Measurements from ENCODE around the gene RGL1. TPM values are rescaled to one million over a fixed set of nuclear protein-coding genes. Genes with fewer than 3 reads are reported as not detected.
"Not testable (repeated sequence)": the region's sequence is repeated elsewhere in the genome, so short reads cannot be mapped to it uniquely, and the experiment has no call there.

The RGL1 gene
- total RNA-seq, result 1.7 and 2.0 TPM in 2 replicates

DNA sequence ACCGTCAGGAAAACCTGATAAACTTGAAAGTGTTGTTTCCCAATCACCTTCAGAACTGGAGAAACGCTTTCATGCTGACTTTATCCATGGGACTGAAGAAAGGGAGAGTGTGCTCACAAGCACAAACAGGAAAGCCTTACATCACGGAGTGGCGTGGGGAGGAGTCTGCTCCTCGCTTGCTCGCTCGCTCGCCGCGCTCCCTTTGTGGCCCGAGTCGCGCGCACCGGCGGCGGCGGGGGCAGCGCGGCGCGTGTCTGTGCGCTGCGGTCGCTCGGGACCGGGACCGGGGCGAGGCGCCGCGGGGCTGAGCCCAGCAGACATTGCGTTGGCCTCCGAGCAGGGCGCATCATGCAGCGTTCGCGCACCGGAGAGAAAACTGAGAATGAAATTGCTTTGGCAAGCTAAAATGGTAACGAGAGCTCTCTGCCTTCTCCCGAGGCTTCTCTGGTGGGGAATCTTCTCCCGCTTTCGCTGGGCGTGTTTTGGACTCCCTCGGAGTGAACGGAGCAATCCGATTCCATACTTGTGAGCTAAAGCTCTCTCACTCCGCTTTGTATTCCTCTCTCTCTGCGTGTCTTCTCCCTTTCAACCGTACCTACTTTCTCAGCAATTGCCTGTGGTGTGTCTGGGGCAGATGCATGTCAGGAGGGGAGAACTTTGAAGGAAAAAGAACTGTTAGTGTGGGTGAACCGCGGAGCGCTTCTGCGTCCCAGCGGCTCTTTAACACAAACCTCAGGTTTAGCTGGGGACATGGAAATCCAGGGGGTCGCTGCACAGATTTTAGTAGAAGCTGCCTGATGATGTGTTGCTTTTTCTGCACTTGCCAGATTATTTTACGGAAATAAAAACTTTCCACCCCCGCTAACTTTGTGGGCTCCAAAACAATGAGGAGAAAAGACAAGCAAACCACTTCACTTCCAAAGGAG lies at the start of gene RGL1:
TSS of gene RGL1 (plus strand) at position 205 of the 926 bp plus-strand sequence. CDS start at position 383, 178 bp downstream.
- Mint-ChIP-seq H3K27ac (peak within 1 kb of the TSS; percentile 26), H3K4me1 (peaks cover 11% of the 10 kb centered on the region), H3K4me3 (peak within 1 kb of the TSS; percentile 87), H3K9me3 (peaks cover 16% of the 10 kb centered on the region), H3K36me3 (ENCODE audit: low read depth) (peaks cover 4% of the 10 kb centered on the region), H3K27me3 (peaks cover 3% of the 10 kb centered on the region)
- peak; percentile 81 for DNase-seq
- intact Hi-C loops (cut with micrococcal nuclease), result loop anchor here (5.0 kb wide), 1 partner anchor 37 kb away; no protein-coding TSS in a partner anchor

DNA sequence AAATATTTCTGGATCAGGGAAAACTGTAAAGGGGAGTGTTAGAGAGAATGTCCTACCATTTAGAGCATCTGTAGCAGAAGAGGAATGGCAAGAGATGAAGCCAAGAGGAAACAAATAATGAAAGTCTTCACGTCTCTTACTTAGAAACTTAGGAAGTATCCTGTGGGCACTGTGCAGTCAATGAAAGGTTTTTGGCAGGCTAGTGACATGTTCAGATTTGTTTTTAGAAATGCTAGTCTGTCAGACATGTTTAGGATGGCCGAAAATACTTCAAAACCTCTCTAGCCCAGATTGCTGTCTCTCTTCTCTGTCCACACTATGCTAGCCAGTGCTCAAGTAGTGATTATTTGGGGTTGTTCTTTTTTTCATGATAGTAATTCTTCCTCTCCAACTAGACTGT lies 48.6 kb upstream of the RGL1 start:
- no peak for DNase-seq
- no peak overlapping the region for H3K4me3 Mint-ChIP-seq
- no peak overlapping the region for H3K27ac Mint-ChIP-seq
- H3K9me3 Mint-ChIP-seq, result peaks cover 19% of the 10 kb centered on the region
- no peaks in the 10 kb centered on the region for H3K4me1 Mint-ChIP-seq
- H3K36me3 Mint-ChIP-seq (ENCODE audit: low read depth), result peaks cover 3% of the 10 kb centered on the region
- intact Hi-C loops (cut with micrococcal nuclease), result no loop called here
- no peaks in the 10 kb centered on the region for H3K27me3 Mint-ChIP-seq

DNA sequence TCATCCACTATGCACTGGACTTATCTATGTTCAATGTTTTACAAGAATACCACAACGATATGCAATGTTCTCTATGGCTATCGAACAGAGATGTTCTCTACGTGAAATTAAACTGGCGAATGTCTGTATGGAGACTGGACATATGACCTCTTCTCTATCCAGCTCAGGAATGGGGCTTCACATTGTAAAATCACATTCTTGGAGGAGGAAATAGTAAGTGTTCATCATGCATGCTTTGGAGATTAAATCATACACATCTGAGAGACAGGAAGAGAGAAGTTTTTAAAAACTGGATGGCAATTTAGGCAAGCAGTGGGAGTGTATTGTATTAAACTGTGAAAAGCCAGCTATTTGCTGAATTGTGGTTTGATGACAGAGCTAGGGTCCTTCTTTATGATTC lies 47.9 kb upstream of the RGL1 start:
- Mint-ChIP-seq H3K4me3 (no peak overlapping the region), H3K4me1 (no peaks in the 10 kb centered on the region), H3K27ac (no peak overlapping the region), H3K9me3 (peaks cover 19% of the 10 kb centered on the region), H3K36me3 (ENCODE audit: low read depth) (peaks cover 3% of the 10 kb centered on the region), H3K27me3 (no peaks in the 10 kb centered on the region)
- no peak for DNase-seq
- intact Hi-C loops (cut with micrococcal nuclease), result no loop called here

DNA sequence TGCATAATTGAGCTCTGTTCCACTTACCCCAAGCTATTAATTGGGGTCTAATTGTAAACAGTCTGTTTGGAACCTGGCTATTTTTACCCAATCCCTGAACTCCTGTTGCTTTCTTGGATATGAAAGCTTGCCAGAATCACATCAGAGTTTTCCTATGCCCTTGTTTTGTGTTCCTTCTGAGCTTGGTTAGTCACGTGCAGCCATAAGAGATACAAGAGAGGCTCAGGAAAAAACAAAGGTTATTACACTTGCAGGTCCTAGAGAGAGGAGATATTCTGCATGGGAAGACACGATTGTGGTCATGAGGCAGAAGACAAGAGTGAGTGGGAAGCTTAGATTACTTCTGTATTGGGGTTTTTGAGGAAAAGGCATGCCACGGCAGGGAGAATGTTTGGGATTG lies 46.0 kb upstream of the RGL1 start:
- H3K36me3 Mint-ChIP-seq (ENCODE audit: low read depth), result peaks cover 4% of the 10 kb centered on the region
- intact Hi-C loops (cut with micrococcal nuclease), result no loop called here
- no peak overlapping the region for H3K27ac Mint-ChIP-seq
- no peaks in the 10 kb centered on the region for H3K27me3 Mint-ChIP-seq
- H3K9me3 Mint-ChIP-seq, result peaks cover 18% of the 10 kb centered on the region
- no peak overlapping the region for H3K4me3 Mint-ChIP-seq
- H3K4me1 Mint-ChIP-seq, result no peaks in the 10 kb centered on the region
- no peak for DNase-seq

DNA sequence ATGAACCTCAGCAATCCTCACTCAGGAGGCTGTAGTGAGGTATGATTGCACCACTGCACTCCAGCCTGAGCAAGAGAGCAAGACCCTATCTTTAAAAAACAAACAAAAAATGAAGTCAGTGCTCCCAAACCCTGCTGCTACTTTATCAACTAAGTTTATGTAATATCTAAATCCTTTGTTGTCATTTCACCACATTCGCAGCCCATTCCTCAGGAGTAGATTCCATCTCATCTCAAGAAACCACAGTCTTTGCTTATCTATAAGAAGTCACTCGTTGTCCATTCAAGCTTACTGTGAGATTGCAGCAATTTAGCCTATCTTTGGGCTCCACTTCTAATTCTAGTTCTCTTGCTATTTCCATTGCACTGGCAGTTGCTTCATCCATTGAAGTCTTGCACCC lies 44.3 kb upstream of the RGL1 start:
- Mint-ChIP-seq H3K4me3 (no peak overlapping the region), H3K4me1 (no peaks in the 10 kb centered on the region), H3K36me3 (ENCODE audit: low read depth) (peaks cover 6% of the 10 kb centered on the region), H3K27ac (no peak overlapping the region), H3K9me3 (peaks cover 24% of the 10 kb centered on the region), H3K27me3 (no peaks in the 10 kb centered on the region)
- DNase-seq, result no peak
- intact Hi-C loops (cut with micrococcal nuclease), result no loop called here

DNA sequence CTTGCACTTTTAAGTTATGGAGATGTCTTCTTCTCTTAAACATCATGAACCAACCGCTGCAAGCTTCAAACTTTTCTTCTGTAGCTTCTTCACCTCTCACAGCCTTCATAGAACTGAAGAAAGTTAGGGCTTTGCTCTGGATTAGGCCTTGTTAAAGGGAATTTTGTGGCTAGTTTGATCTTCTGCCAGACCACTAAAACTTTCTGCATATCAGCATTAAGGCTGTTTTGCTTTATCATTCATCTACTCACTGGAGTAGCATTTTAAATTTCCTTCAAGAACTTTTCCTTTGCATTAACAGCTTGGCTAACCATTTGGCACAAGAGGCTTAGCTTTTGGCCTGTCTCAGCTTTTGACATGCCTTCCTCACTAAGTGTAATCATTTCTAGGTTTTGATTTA lies 43.0 kb upstream of the RGL1 start:
- no peak overlapping the region for H3K4me3 Mint-ChIP-seq
- H3K36me3 Mint-ChIP-seq (ENCODE audit: low read depth), result peaks cover 6% of the 10 kb centered on the region
- H3K27me3 Mint-ChIP-seq, result no peaks in the 10 kb centered on the region
- intact Hi-C loops (cut with micrococcal nuclease), result no loop called here
- H3K27ac Mint-ChIP-seq, result no peak overlapping the region
- H3K9me3 Mint-ChIP-seq, result peaks cover 21% of the 10 kb centered on the region
- H3K4me1 Mint-ChIP-seq, result no peaks in the 10 kb centered on the region
- DNase-seq, result no peak

DNA sequence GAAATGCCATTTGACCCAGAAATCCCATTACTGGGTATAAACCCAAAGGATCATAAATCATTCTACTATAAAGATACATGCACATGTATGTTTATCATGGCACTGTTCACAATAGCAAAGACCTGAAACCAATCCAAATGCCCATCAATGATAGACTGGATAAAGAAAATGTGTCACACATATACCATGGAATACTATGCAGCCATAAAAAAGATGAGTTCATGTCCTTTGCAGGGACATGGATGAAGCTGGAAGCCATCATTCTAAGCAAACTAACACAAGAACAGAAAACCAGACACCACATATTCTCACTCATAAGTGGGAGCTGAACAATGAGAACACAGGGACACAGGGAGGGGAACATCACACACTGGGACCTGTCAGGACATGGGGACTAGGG lies 42.1 kb upstream of the RGL1 start:
- intact Hi-C loops (cut with micrococcal nuclease); H3K27ac Mint-ChIP-seq; H3K27me3 Mint-ChIP-seq; DNase-seq; H3K4me1 Mint-ChIP-seq; H3K4me3 Mint-ChIP-seq; H3K36me3 Mint-ChIP-seq (ENCODE audit: low read depth): not testable (repeated sequence)
- peaks cover 21% of the 10 kb centered on the region for H3K9me3 Mint-ChIP-seq

DNA sequence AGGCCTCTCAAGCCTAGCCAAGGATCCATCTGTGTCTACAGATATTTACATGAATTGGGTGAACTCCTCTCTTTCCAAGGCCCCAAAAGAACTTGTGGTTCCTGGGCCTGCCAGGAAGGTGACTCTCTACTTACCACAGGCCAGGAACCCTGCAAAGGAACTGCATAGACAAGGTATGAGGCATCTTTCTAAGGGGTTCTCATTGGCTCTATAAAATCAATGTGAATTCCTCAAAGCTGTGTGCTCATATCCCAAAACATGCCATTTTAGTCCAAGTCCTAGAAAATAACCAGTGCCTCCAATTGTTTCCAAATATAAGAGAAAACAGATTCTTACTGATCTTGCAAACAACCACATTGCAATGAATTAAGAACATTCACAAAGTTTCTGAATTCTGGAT lies 39.9 kb upstream of the RGL1 start:
- Mint-ChIP-seq H3K36me3 (ENCODE audit: low read depth) (peaks cover 6% of the 10 kb centered on the region), H3K4me3 (no peak overlapping the region), H3K4me1 (no peaks in the 10 kb centered on the region), H3K9me3 (peaks cover 25% of the 10 kb centered on the region), H3K27me3 (no peaks in the 10 kb centered on the region), H3K27ac (no peak overlapping the region)
- intact Hi-C loops (cut with micrococcal nuclease), result no loop called here
- no peak for DNase-seq

DNA sequence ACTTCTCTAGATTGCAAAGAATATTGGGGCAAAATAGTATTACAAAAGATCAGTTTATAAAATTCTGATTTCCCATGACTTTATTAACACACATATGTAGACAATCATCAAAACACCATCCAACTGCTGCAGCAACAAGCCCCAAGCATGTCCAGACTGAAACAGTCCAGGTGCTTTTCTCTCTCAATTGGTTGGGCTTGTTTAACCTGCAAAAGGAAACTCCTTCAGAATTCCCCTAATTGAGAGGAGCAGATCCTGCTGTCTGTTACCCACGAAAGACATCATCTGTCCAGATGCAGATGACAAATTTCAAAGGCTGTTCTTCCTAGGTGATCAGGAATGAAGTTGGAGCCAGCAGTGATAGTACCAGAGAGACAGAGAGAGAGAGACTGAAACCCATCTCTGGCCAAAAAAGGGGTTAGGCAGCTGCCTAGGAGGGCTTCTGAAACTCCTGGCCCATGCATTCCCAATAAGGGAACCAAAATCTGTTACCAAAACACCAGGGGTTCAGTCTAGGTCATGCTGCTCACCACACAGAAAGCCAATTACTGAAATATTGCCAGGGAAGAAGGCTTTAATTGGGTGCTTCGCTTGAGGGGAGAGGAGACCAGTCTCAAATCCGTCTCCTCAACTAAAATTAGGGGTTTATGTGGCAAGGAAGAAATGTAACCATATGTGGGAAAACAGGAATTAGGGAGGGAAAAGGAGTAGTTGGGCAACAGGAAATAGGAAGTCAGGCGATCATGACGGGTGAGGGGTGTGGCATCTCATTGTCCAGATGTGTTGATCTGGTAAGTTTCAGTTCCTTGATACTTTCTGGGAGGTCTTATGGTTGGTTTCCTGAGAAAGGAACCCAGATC lies 34.7 kb upstream of the RGL1 start:
- Mint-ChIP-seq H3K4me1 (no peaks in the 10 kb centered on the region), H3K4me3 (no peak overlapping the region), H3K9me3 (peaks cover 26% of the 10 kb centered on the region), H3K36me3 (ENCODE audit: low read depth) (no peaks in the 10 kb centered on the region), H3K27ac (no peak overlapping the region), H3K27me3 (no peaks in the 10 kb centered on the region)
- DNase-seq, result no peak
- intact Hi-C loops (cut with micrococcal nuclease), result no loop called here

DNA sequence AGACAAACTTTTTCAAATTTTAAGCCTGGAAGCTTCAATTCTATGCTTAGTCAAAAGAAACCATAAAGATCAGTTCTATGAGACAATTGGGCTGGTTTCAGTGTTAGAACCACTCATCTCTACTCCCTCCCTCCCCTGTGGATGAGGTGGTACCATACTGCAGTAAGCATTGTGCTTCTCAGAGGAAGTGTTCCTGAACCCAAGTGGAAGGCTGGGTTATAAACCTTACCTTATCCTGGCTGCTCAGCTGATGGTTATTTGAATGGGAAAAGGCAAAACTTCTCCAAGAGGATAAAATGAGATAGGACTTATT lies 34.1 kb upstream of the RGL1 start:
- no peaks in the 10 kb centered on the region for H3K27me3 Mint-ChIP-seq
- H3K27ac Mint-ChIP-seq, result no peak overlapping the region
- H3K9me3 Mint-ChIP-seq, result peaks cover 27% of the 10 kb centered on the region
- no peak for DNase-seq
- H3K4me1 Mint-ChIP-seq, result no peaks in the 10 kb centered on the region
- intact Hi-C loops (cut with micrococcal nuclease), result no loop called here
- no peaks in the 10 kb centered on the region for H3K36me3 Mint-ChIP-seq (ENCODE audit: low read depth)
- H3K4me3 Mint-ChIP-seq, result no peak overlapping the region

DNA sequence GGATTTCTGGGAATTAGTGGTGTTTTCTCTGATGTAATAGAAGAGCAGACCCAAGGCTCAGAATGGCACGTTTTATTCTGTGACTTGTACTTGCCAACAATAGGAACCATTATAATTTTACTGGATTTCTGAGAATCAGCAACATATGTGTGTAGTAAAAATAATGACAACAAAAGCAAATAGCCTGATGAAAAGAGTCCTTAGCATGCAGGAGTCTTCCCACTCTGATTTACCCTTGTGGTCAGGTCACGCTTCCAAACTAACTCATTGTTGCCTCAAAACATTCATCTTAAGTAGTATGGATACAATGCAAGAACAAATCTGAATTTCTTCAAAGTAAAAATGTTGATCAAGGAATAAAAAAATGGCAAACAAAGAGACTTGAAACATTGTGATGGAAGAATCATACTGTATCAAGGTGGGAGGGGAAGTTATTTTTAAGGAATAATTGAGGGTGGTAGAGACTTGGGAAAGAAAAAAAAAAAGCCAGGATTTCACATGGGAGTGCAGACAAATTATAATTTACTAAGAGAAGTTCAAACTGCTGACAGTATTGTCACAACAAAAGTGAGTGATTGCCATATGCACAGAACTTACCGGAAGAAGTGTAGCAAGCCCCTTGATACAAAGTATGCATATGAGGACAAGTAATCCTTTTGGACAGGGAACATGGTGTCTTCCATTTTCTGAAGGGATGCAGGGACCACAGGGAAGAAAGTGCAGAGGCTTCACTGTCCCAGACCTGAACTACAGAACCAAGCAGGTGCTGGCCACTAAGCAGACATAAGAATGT lies 31.2 kb upstream of the RGL1 start:
- H3K27ac Mint-ChIP-seq, result no peak overlapping the region

DNA sequence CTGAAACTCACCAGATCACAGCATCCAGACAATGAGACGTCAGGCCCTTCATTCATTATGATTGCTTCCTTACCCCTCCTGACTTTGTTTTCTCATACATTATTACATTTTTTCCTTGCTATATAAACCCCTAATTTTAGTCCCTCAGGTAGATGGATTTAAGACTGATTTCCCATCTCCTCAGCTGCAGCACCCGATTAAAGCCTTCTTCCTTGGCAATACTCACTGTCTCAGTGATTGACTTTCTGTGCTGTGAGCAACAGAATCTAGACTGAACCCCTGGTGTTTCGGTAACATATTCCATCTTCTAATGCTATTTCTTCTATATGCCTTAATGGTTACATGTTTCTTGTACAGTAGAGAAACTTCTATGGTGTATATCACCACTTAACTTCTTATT lies 30.0 kb upstream of the RGL1 start:
- Mint-ChIP-seq H3K4me3 (no peak overlapping the region), H3K9me3 (peaks cover 23% of the 10 kb centered on the region), H3K27ac (no peak overlapping the region), H3K36me3 (ENCODE audit: low read depth) (no peaks in the 10 kb centered on the region), H3K4me1 (no peaks in the 10 kb centered on the region), H3K27me3 (no peaks in the 10 kb centered on the region)
- no peak for DNase-seq
- intact Hi-C loops (cut with micrococcal nuclease), result no loop called here

More for the DNA sequence above, 31.2 kb upstream of the RGL1 start:
- no peaks in the 10 kb centered on the region for H3K27me3 Mint-ChIP-seq
- no peak overlapping the region for H3K4me3 Mint-ChIP-seq
- intact Hi-C loops (cut with micrococcal nuclease), result no loop called here
- peaks cover 27% of the 10 kb centered on the region for H3K9me3 Mint-ChIP-seq
- no peaks in the 10 kb centered on the region for H3K4me1 Mint-ChIP-seq
- no peak for DNase-seq
- no peaks in the 10 kb centered on the region for H3K36me3 Mint-ChIP-seq (ENCODE audit: low read depth)

DNA sequence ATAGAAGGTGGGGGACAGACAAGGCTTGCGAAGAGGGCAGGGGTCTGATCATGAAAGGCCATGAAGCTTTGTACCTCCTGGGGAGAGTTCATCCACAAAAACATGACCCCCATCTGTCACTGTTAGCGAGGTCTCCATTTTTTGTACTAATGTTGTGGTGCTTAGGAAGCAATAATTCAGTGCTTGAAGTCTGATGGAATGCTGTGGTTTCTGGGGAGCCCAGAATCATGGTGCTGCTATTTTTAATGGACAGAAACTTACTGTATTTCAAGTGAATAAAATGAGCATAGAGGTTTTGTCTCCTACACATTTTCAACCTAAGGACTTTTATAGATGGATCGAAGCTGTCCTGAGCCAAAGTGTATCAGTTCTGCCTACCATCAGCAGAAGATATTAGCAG lies 28.2 kb upstream of the RGL1 start:
- H3K4me3 Mint-ChIP-seq, result no peak overlapping the region
- DNase-seq, result no peak
- H3K27me3 Mint-ChIP-seq, result no peaks in the 10 kb centered on the region
- peaks cover 11% of the 10 kb centered on the region for H3K9me3 Mint-ChIP-seq
- no peaks in the 10 kb centered on the region for H3K4me1 Mint-ChIP-seq
- intact Hi-C loops (cut with micrococcal nuclease), result no loop called here
- no peaks in the 10 kb centered on the region for H3K36me3 Mint-ChIP-seq (ENCODE audit: low read depth)
- H3K27ac Mint-ChIP-seq, result no peak overlapping the region

DNA sequence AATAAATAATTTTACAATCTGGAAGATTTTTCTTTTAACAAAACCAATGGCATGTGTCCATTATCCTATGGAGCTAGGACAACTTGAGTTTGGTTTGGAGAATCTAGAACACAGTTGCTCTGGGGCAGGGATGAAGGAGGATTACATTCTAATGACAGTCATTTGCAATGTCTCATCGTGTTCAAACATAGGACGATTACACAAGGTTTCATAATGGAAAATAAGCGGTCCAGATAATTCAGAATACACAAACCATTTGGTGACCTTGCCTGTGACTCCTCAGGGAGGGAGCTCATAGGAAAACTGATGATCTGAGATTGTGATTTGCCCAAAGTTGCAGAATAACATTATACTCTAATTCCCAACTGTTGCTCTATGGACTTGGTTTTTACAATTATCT lies 27.6 kb upstream of the RGL1 start:
- DNase-seq, result no peak
- H3K27ac Mint-ChIP-seq, result no peak overlapping the region
- no peaks in the 10 kb centered on the region for H3K27me3 Mint-ChIP-seq
- H3K36me3 Mint-ChIP-seq (ENCODE audit: low read depth), result no peaks in the 10 kb centered on the region
- intact Hi-C loops (cut with micrococcal nuclease), result no loop called here
- peaks cover 11% of the 10 kb centered on the region for H3K9me3 Mint-ChIP-seq
- H3K4me1 Mint-ChIP-seq, result no peaks in the 10 kb centered on the region
- H3K4me3 Mint-ChIP-seq, result no peak overlapping the region
